ENCODE measurements around the gene IER5L.

Gene IER5L

DNA sequence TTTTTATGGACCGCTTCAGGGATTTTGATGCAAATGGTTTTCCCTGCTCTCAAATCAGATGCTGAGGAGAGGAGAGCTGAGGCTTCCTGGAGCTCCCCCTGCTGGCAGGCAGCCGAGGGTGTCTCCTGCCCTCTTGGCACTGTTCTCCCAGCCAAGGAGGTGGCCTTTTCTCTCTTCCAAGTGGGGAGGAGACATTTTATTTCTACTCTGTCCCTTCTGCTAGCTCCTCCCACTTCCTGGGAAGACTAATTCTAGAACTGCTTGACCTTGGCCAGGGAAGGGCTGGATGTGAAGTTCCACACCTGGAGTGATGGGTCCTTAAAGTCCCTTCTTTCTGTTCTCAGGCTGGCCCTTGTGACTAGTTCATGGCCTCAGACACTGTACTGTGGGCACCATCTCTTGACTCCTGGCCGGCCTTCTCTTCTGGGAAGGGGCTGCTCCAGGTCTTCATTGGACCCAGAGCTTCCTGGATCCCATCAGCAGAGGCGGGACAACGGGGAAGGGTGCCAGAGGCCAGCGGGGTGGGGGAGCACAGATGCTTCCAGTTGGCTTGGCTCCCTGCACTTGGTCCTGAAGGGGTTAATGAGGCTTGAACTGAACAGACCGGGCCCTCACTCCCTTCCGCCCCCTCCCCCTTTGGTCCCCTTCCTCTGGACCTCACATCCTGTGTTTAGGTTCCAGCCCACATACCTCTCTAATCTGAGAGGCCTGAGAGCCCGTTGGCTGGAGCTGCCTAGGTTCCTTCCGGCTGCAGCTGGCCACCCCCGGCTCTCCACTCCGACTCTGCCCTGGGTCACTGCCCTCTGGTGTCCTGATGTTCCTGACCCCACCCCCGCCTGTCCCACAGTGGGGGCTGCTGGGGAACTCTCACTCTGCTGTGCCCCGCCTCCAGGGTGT is 34.8 kb downstream of the IER5L start:
- Histone ChIP-seq H3K9ac (ENCODE audit: low read depth, low read length) (no peak overlapping the region), H3K4me2 (ENCODE audit: insufficient read depth, low read length) (no peak overlapping the region)

DNA sequence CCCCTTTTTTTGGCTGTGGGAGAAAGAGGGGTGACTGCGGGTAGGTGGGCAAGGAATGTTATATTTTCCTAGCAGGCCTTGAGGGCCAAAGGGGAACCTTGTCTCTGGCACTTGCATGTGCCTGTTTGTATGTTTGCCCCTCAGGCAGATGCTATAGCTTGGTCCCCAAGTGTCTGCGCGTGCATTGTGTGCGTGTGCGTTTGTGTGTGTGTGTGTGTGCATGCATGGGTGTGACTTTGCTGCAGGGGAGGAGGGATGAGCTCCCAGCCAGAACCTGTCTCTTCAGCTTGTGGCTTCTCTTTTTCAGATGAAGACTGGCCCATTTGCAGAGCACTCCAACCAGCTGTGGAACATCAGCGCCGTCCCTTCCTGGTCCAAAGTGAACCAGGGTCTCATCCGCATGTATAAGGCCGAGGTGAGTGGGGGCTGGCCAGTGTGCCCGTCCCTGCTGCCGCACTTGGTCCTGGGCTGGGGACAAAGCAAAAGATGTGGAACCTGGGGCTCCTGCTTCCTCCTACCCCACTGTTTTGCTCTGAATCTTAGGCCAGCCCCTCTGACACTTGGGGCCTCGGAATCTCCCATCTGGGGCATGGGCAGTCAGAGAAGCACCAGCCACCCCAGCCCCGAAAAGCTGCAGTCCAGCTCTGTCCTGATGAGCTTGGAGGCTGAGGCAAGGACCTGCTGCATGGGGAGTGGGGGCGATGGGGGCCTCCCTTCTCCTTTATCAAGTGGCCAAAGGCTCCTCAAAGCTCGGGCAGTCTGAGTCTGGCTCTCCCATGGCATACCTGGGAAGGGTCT is 35.7 kb downstream of the IER5L start:
- H3K4me1 ChIP-seq (ENCODE audit: insufficient read depth, low read length): peaks cover 42% of the 10 kb centered on the region

More for the DNA sequence above, 34.8 kb downstream of the IER5L start:
- H3K79me2 ChIP-seq (ENCODE audit: insufficient read depth, low read length): peaks cover 9% of the 10 kb centered on the region
- peaks cover 42% of the 10 kb centered on the region for H3K4me1 ChIP-seq (ENCODE audit: insufficient read depth, low read length)
- H3K9me3 ChIP-seq (ENCODE audit: insufficient read depth, low read length, severe bottlenecking): no peaks in the 10 kb centered on the region
- peaks cover 54% of the 10 kb centered on the region for H3K36me3 ChIP-seq (ENCODE audit: insufficient read depth, low read length)
- TF ChIP-seq EZH2 (IDR thresholded peaks at IDR 0.05; ENCODE audit: borderline replicate concordance, low read depth, low read length, severe bottlenecking): no peak
- TF ChIP-seq, protein P1, sequence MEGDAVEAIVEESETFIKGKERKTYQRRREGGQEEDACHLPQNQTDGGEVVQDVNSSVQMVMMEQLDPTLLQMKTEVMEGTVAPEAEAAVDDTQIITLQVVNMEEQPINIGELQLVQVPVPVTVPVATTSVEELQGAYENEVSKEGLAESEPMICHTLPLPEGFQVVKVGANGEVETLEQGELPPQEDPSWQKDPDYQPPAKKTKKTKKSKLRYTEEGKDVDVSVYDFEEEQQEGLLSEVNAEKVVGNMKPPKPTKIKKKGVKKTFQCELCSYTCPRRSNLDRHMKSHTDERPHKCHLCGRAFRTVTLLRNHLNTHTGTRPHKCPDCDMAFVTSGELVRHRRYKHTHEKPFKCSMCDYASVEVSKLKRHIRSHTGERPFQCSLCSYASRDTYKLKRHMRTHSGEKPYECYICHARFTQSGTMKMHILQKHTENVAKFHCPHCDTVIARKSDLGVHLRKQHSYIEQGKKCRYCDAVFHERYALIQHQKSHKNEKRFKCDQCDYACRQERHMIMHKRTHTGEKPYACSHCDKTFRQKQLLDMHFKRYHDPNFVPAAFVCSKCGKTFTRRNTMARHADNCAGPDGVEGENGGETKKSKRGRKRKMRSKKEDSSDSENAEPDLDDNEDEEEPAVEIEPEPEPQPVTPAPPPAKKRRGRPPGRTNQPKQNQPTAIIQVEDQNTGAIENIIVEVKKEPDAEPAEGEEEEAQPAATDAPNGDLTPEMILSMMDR (IDR thresholded peaks at IDR 0.05; ENCODE audit: borderline replicate concordance, extremely low read depth, low read length, poor library complexity, severe bottlenecking): peak; percentile 93
- H2AFZ ChIP-seq (ENCODE audit: low read depth, low read length): no peak overlapping the region
- ATAC-seq (ENCODE audit: insufficient read depth, low read depth): peak; percentile 42
- no peaks in the 10 kb centered on the region for H4K20me1 ChIP-seq (ENCODE audit: insufficient read depth, low read length)
- H3K27me3 ChIP-seq (ENCODE audit: insufficient read depth, low read length, poor library complexity): no peaks in the 10 kb centered on the region
- 0 out of 2 replicates have a peak overlapping the region, but pooled peaks have one; percentile 31 for H3K27ac ChIP-seq (ENCODE audit: low read length)
- peak; percentile 76 for DNase-seq
- H3K4me3 ChIP-seq (ENCODE audit: low read depth in 1 of 2, low read length in 2 of 2): no peak overlapping the region

DNA sequence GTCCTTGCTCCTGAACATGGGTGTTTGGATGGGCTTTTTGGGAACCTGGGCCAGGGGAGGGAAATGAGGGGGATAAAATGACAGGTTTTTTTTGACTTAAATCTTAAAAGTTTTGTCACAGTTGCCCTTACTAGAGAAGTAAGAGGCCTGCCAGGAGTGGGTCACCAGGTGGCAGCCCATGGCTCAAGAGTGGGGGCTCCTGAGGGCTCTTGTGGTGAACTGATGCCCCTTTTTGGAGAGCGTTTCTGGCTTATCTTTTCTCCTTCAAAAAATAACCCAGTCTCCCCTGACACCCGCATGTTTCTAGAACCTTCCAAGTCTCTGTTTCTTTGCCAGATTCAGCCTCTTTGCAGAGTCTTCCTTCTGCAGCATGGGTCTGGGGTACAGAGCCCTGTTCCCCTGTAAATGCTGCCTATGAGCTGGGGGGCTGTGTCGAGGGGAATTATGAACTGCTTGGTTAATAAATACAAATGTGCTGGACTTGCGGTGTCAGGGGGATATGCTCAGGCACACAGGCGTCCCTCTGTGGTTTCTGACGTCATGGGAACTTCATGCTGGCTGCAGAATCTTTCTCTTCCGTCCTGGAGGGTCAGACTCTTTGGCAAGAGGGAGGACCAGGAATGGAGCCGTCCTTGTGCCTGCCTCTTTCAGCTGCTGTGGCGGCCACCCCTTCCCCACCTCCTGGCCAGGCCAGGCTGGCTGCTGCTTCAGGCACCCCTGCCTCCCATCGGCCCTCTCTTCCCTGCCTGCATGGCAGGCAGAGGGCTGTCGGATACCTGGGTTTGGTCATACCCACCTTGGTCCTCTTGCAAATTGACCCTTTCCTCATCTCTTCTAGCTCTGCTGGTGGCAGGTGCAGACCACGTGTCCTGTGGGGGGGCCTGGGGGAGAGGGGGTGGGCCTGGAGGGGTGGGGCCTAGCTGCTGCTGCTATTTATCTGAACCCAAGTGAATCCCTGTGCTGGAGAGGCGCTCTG is 36.7 kb downstream of the IER5L start:
- peaks cover 56% of the 10 kb centered on the region for H3K36me3 ChIP-seq (ENCODE audit: insufficient read depth, low read length)
- peak overlapping the region; percentile 78 for H3K4me2 ChIP-seq (ENCODE audit: insufficient read depth, low read length)
- H3K9me3 ChIP-seq (ENCODE audit: insufficient read depth, low read length, severe bottlenecking): no peaks in the 10 kb centered on the region
- no peaks in the 10 kb centered on the region for H4K20me1 ChIP-seq (ENCODE audit: insufficient read depth, low read length)
- DNase-seq (no peak), ATAC-seq (ENCODE audit: insufficient read depth, low read depth) (no peak)
- peaks cover 42% of the 10 kb centered on the region for H3K4me1 ChIP-seq (ENCODE audit: insufficient read depth, low read length)
- H3K9ac ChIP-seq (ENCODE audit: low read depth, low read length): peak overlapping the region; percentile 78
- peaks cover 9% of the 10 kb centered on the region for H3K79me2 ChIP-seq (ENCODE audit: insufficient read depth, low read length)
- peak overlapping the region; percentile 16; the same call in 1 of the 2 replicates for H2AFZ ChIP-seq (ENCODE audit: low read depth, low read length)
- peak overlapping the region; percentile 98 for H3K27ac ChIP-seq (ENCODE audit: low read length)
- TF ChIP-seq EZH2 (IDR thresholded peaks at IDR 0.05; ENCODE audit: borderline replicate concordance, low read depth, low read length, severe bottlenecking): no peak
- TF ChIP-seq, protein P1 (IDR thresholded peaks at IDR 0.05; ENCODE audit: borderline replicate concordance, extremely low read depth, low read length, poor library complexity, severe bottlenecking): no peak
- no peaks in the 10 kb centered on the region for H3K27me3 ChIP-seq (ENCODE audit: insufficient read depth, low read length, poor library complexity)
- peak overlapping the region in 1 of 2 experiments; percentile 47; a peak in 2 of 4 replicates for H3K4me3 ChIP-seq (ENCODE audit: low read depth in 1 of 2, low read length in 2 of 2)

More for the DNA sequence above, 35.7 kb downstream of the IER5L start:
- H3K27ac ChIP-seq (ENCODE audit: low read length): peak overlapping the region; percentile 31
- H3K4me2 ChIP-seq (ENCODE audit: insufficient read depth, low read length): no peak overlapping the region
- DNase-seq: no peak
- H3K79me2 ChIP-seq (ENCODE audit: insufficient read depth, low read length): peaks cover 9% of the 10 kb centered on the region
- H4K20me1 ChIP-seq (ENCODE audit: insufficient read depth, low read length): no peaks in the 10 kb centered on the region
- TF ChIP-seq, protein P1 (IDR thresholded peaks at IDR 0.05; ENCODE audit: borderline replicate concordance, extremely low read depth, low read length, poor library complexity, severe bottlenecking): no peak
- no peak for TF ChIP-seq EZH2 (IDR thresholded peaks at IDR 0.05; ENCODE audit: borderline replicate concordance, low read depth, low read length, severe bottlenecking)
- no peak overlapping the region for H3K4me3 ChIP-seq (ENCODE audit: low read depth in 1 of 2, low read length in 2 of 2)
- no peaks in the 10 kb centered on the region for H3K9me3 ChIP-seq (ENCODE audit: insufficient read depth, low read length, severe bottlenecking)
- no peak overlapping the region for H2AFZ ChIP-seq (ENCODE audit: low read depth, low read length)
- H3K27me3 ChIP-seq (ENCODE audit: insufficient read depth, low read length, poor library complexity): no peaks in the 10 kb centered on the region
- H3K36me3 ChIP-seq (ENCODE audit: insufficient read depth, low read length): peaks cover 50% of the 10 kb centered on the region
- H3K9ac ChIP-seq (ENCODE audit: low read depth, low read length): no peak overlapping the region
- no peak for ATAC-seq (ENCODE audit: insufficient read depth, low read depth)

Data from DND-41 (cell line).